ENCODE results near the gene NPR3.

Gene NPR3

GRCh38 chr5:32828492-32828891 is 117.4 kb downstream of the NPR3 start:
- no peak overlapping the region for H3K27ac ChIP-seq
- H3K4me3 ChIP-seq (ENCODE audit: low read depth in 1 of 2, low read length in 1 of 2) = no peak overlapping the region
- no peaks in the 10 kb centered on the region for H3K4me1 ChIP-seq (ENCODE audit: control insufficient read depth in 1 of 2, insufficient read depth in 1 of 2, low read depth in 1 of 2, low read length in 1 of 2)
- TF ChIP-seq CTCF (IDR thresholded peaks at IDR 0.05) = no peak
- H3K27me3 ChIP-seq = no peaks in the 10 kb centered on the region
- H3K36me3 ChIP-seq = no peaks in the 10 kb centered on the region
- no peaks in the 10 kb centered on the region for H3K9me3 ChIP-seq

GRCh38 chr5:32831624-32832023 is 120.5 kb downstream of the NPR3 start:
- no peak overlapping the region for H3K27ac ChIP-seq
- no peaks in the 10 kb centered on the region for H3K27me3 ChIP-seq
- no peak overlapping the region for H3K4me3 ChIP-seq (ENCODE audit: low read depth in 1 of 2, low read length in 1 of 2)
- TF ChIP-seq CTCF (IDR thresholded peaks at IDR 0.05) = no peak
- no peaks in the 10 kb centered on the region for H3K36me3 ChIP-seq
- no peaks in the 10 kb centered on the region for H3K9me3 ChIP-seq
- no peaks in the 10 kb centered on the region for H3K4me1 ChIP-seq (ENCODE audit: control insufficient read depth in 1 of 2, insufficient read depth in 1 of 2, low read depth in 1 of 2, low read length in 1 of 2)

GRCh38 chr5:32833127-32833526 is 122.0 kb downstream of the NPR3 start:
- Histone ChIP-seq H3K27ac (no peak overlapping the region), H3K27me3 (no peaks in the 10 kb centered on the region), H3K9me3 (no peaks in the 10 kb centered on the region), H3K36me3 (no peaks in the 10 kb centered on the region), H3K4me3 (ENCODE audit: low read depth in 1 of 2, low read length in 1 of 2) (no peak overlapping the region), H3K4me1 (ENCODE audit: control insufficient read depth in 1 of 2, insufficient read depth in 1 of 2, low read depth in 1 of 2, low read length in 1 of 2) (no peaks in the 10 kb centered on the region)
- no peak for TF ChIP-seq CTCF (IDR thresholded peaks at IDR 0.05)

GRCh38 chr5:32833663-32834062 is 122.5 kb downstream of the NPR3 start:
- H3K27ac ChIP-seq = no peak overlapping the region
- H3K4me1 ChIP-seq (ENCODE audit: control insufficient read depth in 1 of 2, insufficient read depth in 1 of 2, low read depth in 1 of 2, low read length in 1 of 2) = no peaks in the 10 kb centered on the region
- TF ChIP-seq CTCF (IDR thresholded peaks at IDR 0.05) = no peak
- no peaks in the 10 kb centered on the region for H3K9me3 ChIP-seq
- no peaks in the 10 kb centered on the region for H3K27me3 ChIP-seq
- no peaks in the 10 kb centered on the region for H3K36me3 ChIP-seq
- no peak overlapping the region for H3K4me3 ChIP-seq (ENCODE audit: low read depth in 1 of 2, low read length in 1 of 2)

- Histone ChIP-seq H3K27ac (no peak overlapping the region), H3K4me1 (ENCODE audit: control insufficient read depth in 1 of 2, insufficient read depth in 1 of 2, low read depth in 1 of 2, low read length in 1 of 2) (no peaks in the 10 kb centered on the region), H3K9me3 (no peaks in the 10 kb centered on the region), H3K4me3 (ENCODE audit: low read depth in 1 of 2, low read length in 1 of 2) (no peak overlapping the region), H3K27me3 (no peaks in the 10 kb centered on the region), H3K36me3 (no peaks in the 10 kb centered on the region)
- no peak for TF ChIP-seq CTCF (IDR thresholded peaks at IDR 0.05)
These were observed 123.1 kb downstream of the NPR3 start for GRCh38 chr5:32834251-32834650.

- no peaks in the 10 kb centered on the region for H3K4me1 ChIP-seq (ENCODE audit: control insufficient read depth in 1 of 2, insufficient read depth in 1 of 2, low read depth in 1 of 2, low read length in 1 of 2)
- no peaks in the 10 kb centered on the region for H3K36me3 ChIP-seq
- H3K27me3 ChIP-seq = no peaks in the 10 kb centered on the region
- no peak overlapping the region for H3K27ac ChIP-seq
- no peak for TF ChIP-seq CTCF (IDR thresholded peaks at IDR 0.05)
- H3K4me3 ChIP-seq (ENCODE audit: low read depth in 1 of 2, low read length in 1 of 2) = no peak overlapping the region
- no peaks in the 10 kb centered on the region for H3K9me3 ChIP-seq
These were observed 125.1 kb downstream of the NPR3 start for GRCh38 chr5:32836176-32836575.
